GM19324 (cell line): ENCODE results near the gene PPIA.
"Not testable (repeated sequence)": the region's sequence is repeated elsewhere in the genome, so short reads cannot be mapped to it uniquely, and the experiment has no call there.

Source experiments
- ATAC-seq: cut with Tn5 transposase; IDR thresholded peaks from one replicate; pipeline ENCODE4 v1.9.1; 2021; ENCODE audit warnings: mild to moderate bottlenecking, moderate library complexity; ENCODE audit not compliant: unreplicated experiment, low FRiP score

The PPIA gene

DNA sequence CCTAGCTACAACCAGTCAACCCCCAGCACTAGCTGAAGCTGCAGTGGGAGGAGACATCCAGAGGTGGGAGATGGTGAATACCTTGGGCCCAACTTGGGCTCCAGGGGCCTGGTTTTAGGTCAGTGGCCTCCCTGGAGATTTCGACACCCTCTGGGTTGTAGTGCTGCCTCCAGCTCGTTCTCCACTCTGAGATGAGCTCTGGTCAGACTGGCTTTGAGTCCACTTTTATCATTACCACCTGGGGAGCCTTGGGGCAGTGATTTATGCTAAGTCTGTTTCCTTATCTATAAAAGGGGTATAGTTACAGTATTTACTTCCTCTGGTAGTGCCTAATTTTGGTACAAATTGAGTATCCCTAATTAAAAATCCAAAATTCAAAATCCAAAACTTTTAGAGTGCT, 22.8 kb downstream of the PPIA start:
- no peak for ATAC-seq

DNA sequence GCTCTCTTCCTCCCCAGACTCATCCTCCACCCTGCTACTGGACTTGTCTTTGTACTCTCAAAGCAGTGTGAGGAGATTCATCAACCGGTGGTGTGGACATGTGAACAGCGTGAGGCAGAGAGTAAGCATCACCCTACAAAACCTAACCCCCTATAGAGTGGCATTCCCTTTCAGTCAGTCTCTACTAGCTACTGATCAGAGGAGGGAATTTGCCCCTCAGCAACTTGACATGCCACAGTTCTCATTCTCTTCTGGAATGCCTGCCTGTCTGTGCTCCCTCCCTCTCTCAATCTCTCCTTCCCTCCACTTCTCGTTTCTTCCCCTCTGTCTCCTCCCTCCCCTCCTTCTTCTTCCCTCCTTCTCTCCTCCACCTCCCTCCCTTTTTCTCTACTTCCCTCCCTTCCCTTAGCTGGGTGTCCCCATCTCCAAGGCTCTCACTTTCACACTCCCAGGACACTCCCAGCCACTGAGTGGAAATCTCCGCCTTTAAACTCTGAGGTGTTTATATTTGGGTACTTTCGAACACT, 26.8 kb downstream of the PPIA start:
- no peak for ATAC-seq

DNA sequence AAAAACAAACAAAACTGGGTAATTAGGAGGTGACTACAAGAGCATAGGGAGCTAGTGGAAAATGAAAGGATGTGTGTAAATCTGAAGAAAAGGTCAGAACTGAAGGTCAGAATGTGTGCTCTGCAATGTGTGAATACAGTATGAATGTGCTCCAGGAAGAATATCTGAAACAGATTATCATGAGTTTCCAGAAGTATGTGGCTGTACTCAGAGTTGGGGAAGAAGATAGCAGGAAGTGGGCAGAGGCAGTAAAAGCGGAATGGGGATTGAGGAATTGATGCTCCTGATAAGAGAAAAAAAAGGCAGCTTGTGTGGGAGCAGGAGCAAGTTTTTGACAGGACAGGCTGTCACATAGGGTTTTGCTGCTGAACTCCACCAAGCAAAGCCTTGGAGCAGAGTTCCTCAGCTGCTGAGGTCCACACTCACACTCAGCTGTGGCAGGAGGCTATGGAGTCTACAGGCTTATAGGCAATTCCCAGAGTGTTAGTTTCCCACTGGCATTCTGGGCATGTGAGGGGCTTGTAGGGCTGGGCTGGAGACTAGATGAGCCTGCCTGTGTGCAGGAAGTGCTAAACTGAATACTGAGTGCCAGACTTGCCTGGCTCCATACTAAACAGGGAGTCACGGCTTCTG, 28.5 kb downstream of the PPIA start:
- no peak for ATAC-seq

DNA sequence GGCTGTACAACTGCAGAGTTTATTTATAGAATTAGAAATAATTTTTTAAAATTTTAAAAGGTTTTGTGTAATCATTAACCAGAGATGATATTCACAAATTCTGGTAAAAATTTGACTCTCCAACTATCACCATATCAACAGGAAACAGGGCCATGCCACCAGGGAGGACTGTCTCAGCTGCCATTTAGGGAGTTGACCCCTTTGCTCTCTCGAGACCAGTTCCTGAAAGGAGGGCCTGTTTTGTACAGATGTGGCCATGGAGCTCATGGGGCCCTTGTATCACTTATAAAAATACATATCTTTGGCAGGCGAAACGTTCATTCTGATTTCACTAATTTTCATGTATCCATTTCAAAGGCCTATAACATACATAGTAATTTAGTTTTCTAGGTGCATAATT, 31.1 kb downstream of the PPIA start:
- ATAC-seq = no peak

- ATAC-seq = no peak
These were observed 42.3 kb downstream of the PPIA start for GRCh38 chr7:44838751-44839150.

- not testable (repeated sequence) for ATAC-seq
These were observed 46.2 kb downstream of the PPIA start for GRCh38 chr7:44842675-44843074.

DNA sequence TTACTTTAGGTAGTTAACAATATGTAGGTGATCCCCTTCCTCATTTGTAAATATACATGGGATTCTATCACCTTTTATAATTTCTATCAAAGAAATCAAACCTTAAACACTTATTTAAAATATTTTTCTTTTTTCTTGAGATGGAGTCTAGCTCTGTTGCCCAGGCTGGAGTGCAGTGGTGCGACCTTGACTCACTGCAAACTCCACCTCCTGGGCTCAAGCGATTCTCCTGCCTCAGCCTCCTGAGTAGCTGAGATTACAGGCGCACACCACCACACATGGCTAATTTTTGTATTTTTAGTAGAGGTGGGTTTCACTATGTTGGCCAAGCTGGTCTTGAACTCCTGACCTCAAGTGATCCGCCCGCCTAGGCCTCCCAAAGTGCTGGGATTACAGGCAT, 47.0 kb downstream of the PPIA start:
- not testable (repeated sequence) for ATAC-seq

DNA sequence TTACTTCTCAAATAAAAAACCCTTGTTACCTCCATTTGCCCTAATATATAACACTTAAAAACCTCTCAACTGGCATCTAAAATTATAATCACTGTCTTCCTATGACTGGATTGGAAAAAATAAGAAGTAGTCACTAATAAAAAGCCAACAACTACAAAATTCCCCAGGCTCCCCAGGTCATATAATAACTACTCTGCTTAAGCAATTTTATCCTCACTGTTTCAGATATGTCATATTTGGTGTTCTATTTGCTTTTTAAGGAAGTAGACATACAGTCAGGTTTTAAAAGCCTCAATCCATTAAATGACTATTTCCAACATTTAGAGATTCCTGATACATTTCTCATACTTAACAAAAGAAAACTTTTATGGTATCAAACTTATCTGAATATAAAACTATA, 49.0 kb downstream of the PPIA start:
- no peak for ATAC-seq

DNA sequence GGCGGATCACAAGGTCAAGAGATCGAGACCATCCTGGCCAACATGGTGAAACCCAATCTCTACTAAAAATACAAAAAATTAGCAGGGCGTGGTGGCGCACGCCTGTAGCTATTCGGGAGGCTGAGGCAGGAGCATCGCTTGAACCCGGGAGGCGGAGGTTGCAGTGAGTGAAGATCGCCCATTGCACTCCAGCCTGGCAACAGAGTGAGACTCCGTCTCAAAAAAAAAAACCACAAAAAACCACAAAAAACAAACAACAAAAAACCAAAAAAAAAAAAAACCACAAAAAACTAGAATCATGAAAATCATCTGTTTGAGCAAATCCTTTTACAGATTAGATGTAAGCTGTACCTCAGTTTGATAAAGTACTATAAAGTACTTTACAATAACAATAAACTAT, 49.9 kb downstream of the PPIA start:
- ATAC-seq = not testable (repeated sequence)

DNA sequence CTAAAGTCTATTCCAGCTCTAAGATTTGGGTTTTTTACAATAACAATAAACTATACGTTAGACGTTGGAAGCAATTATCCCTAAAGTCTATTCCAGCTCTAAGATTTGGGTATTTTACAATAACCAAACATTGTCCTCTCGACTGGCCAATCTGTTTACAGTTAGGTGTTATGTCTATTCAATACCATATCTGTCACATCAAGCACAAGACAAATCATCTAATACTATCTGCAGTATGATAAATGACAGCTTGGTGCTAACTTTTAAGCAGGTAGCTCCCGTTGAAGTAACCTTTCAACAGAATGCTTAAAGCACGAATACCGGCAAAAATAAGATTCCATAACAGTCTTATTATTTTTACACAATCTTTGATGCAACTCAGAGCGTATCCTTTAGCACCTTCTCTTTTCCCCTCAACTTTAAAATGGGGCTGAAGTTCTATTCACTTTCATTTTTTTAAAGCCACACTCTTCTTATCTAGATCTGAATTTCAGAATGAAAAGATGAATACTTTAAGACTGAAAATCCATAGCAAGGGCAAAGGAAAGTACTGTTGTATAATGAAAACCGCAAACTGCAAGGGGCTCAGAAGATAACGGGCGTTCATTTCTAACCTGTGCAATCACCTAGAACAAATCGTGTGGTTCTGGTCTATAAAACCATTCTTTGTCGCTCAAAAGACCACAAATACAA, 50.5 kb downstream of the PPIA start:
- ATAC-seq = no peak

GRCh38 chr7:44847509-44847919, 51.0 kb downstream of the PPIA start:
- peak; percentile 75 for ATAC-seq

DNA sequence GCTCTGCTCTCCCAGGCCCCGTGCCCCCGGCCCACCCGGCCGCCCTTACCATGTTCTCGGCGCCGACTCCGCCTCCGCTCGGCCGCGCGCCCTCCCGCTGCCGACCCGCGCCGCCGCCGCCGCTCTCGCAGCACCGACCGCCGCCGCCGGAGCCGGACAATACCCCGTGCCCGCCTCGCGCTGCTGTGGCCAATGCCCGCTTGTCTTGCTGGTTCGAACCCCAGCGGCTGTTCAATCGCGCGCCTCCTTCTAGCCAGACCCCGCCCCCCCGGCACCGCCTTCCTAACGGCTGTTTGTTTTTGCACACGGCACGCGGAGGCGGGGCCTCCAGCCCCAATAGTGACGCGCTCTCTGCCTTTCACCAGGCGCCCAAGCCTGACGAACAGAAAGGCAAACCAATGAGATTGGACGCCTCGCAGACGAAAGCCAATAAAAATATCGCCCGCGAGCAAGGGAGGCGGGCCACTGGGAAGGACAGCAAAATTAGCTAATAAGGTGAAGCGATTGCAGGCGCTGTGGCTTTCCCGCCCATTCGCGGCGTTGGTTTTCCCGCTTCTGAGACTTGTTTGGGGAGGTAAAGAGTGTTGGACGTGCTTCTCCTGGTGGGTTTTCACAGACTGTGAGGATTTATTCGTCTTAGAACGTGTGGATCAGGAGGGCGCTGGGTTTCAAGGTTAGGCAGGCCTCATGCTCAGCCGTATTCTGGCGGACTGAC, 51.6 kb downstream of the PPIA start, which contains the start of gene H2AZ2:
Gene H2AZ2 (minus strand): TSS at position 168 of the 715 bp plus-strand sequence. CDS start 116 bp downstream, at position 52.
- peak; percentile 86 for ATAC-seq

GRCh38 chr7:44849259-44849884, 52.9 kb downstream of the PPIA start:
- ATAC-seq = no peak

- ATAC-seq = no peak
These were observed 53.5 kb downstream of the PPIA start for GRCh38 chr7:44849885-44850544.

DNA sequence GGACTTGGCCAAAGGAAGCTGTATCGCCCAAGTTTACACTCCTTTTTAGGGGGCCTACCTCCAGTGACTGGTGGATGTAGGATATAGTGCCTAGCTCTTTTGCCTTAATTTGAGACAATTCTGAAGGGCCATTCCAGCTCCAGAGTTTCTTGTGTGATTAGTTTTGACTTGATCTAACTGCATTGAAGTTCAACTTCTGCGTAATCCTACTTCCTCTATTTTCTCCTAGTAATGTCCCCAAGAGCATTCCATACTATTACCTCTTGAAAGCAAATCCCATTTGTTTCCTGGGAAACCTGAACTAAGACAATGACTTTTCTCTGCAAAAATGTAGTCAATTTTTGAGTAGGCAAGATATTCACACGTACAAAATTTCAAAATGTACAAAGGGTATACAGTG, 56.1 kb downstream of the PPIA start:
- ATAC-seq = no peak
